Smooth muscle cell (in vitro differentiated cells): Measurements from ENCODE around the gene EXOSC1. TPM values are rescaled to one million over a fixed set of nuclear protein-coding genes. Genes with fewer than 3 reads are reported as not detected.
A peak's percentile ranks its signal among the peaks of the same experiment; 100 is the strongest.
"Not testable (repeated sequence)": the region's sequence is repeated elsewhere in the genome, so short reads cannot be mapped to it uniquely, and the experiment has no call there.

Source experiments
- DNase-seq: peaks from one replicate; lab custom pipeline; 2025; ENCODE audit not compliant: unreplicated experiment; lab: John Stamatoyannopoulos, UW
- H2AFZ ChIP-seq: fragments of 200-600 bp; sonication (generic); 2 replicates; pipeline ENCODE4 v1.6.0; 2016; ENCODE audit warnings: antibody characterized with exemption, low read depth, mild to moderate bottlenecking
- H3F3A ChIP-seq: fragments of 200-600 bp; sonication (generic); 2 replicates; pipeline ENCODE4 v1.6.0; 2017; ENCODE audit warnings: antibody characterized with exemption, low read depth
- H3K27ac ChIP-seq: fragments of 200-600 bp; sonication (generic); 2 replicates; pipeline ENCODE4 v1.5.1; 2016; ENCODE audit warnings: low read depth, mild to moderate bottlenecking
- H3K27me3 ChIP-seq: fragments of 200-600 bp; sonication (generic); 2 replicates; pipeline ENCODE4 v1.6.1; 2016; ENCODE audit warnings: low read depth, mild to moderate bottlenecking
- H3K36me3 ChIP-seq: fragments of 200-600 bp; sonication (generic); 2 replicates; pipeline ENCODE4 v1.5.1; 2016; ENCODE audit warnings: low read depth
- H3K4me1 ChIP-seq: fragments of 200-600 bp; sonication (generic); 2 replicates; pipeline ENCODE4 v1.5.1; 2016; ENCODE audit warnings: low read depth
- H3K4me2 ChIP-seq: fragments of 200-600 bp; sonication (generic); 2 replicates; pipeline ENCODE4 v1.6.0; 2016; ENCODE audit warnings: mild to moderate bottlenecking
- H3K4me3 ChIP-seq: fragments of 200-600 bp; sonication (generic); 2 replicates; pipeline ENCODE4 v1.5.1; 2016; ENCODE audit warnings: mild to moderate bottlenecking
- H3K79me2 ChIP-seq: fragments of 200-600 bp; sonication (generic); 2 replicates; pipeline ENCODE4 v1.6.0; 2016; ENCODE audit warnings: low read depth, mild to moderate bottlenecking
- H3K9ac ChIP-seq: fragments of 200-600 bp; sonication (generic); 2 replicates; pipeline ENCODE4 v1.6.0; 2016; ENCODE audit warnings: low read depth
- H3K9me3 ChIP-seq: fragments of 200-600 bp; sonication (generic); replicated peaks from 2 replicates; pipeline ENCODE4 v1.5.1; 2016; ENCODE audit warnings: low read depth
- H4K20me1 ChIP-seq: fragments of 200-600 bp; sonication (generic); 2 replicates; pipeline ENCODE4 v1.6.0; 2016; ENCODE audit warnings: low read depth
- WGBS: methylation state at CpG from one replicate; pipeline ENCODE4 v1.1.7; 2016; ENCODE audit warnings: low lambda C conversion rate; 5-methylcytosine and 5-hydroxymethylcytosine counted together
- polyA plus RNA-seq: library from polyadenylated mRNA; unstranded; fragments of >200 nt; fragmentation: Nextera tagmentation; extraction: Ambion mirVana; gene quantifications from 2 replicates; pipeline ENCODE4 v1.2.1, GENCODE V29; 2016
- total RNA-seq: library from RNA; depleted of rRNA; stranded (reverse); fragments of >200 nt; gene quantifications from 2 replicates; pipeline ENCODE4 v1.2.3, GENCODE V29; 2014
- TF ChIP-seq, protein P1 (sequence below): fragments of 200-600 bp; sonication (generic); IDR thresholded peaks from 2 replicates; pipeline ENCODE4 v1.5.1; 2017; ENCODE audit warnings: borderline replicate concordance, mild to moderate bottlenecking, antibody characterized with exemption; ENCODE audit not compliant: insufficient read depth, poor library complexity, severe bottlenecking

The EXOSC1 gene
- total and polyA plus RNA-seq, 2 experiments from 2014 or later, result 44.9 to 61.5 TPM

DNA sequence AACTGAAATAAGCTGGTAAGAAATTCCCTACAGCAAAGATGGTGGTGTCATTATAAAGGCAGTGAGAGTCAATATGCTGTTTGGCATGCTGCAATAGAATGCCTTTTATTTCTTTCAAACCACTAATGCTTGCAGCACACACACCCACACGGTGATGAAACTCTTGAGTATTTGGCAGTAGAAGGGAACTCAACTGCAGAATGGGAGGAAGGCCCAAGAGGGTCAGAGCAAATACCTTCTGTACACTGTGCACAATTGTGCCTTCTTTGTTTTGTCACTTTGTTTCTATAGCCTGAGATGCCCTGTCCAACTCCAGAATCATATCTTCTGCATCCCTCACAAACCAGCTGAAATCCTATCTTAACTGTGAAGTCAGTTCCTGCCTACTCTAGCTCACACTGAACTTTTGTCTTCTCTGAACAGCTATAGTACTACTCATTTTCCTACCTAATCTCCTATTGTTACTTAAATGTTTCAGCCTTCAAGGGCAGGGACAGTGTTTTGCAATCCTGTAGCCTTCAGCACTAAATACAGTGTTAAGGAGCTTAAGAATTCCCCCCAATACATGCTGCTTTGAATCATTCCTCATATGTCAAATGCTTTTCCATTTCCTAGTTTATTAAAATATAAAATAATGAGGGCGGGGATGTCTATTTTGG is 30.3 kb upstream of the EXOSC1 start:
- Histone ChIP-seq H2AFZ (no peak overlapping the region), H3F3A (peaks cover 5% of the 10 kb centered on the region), H3K4me1 (no peaks in the 10 kb centered on the region), H3K27me3 (no peaks in the 10 kb centered on the region), H3K36me3 (peaks cover 32% of the 10 kb centered on the region), H3K9ac (no peak overlapping the region), H3K79me2 (peaks cover 17% of the 10 kb centered on the region), H3K4me3 (no peak overlapping the region), H3K9me3 (no peaks in the 10 kb centered on the region), H4K20me1 (peaks cover 18% of the 10 kb centered on the region), H3K4me2 (no peak overlapping the region), H3K27ac (peak overlapping the region; percentile 33)
- no peak for DNase-seq
- TF ChIP-seq, protein P1, sequence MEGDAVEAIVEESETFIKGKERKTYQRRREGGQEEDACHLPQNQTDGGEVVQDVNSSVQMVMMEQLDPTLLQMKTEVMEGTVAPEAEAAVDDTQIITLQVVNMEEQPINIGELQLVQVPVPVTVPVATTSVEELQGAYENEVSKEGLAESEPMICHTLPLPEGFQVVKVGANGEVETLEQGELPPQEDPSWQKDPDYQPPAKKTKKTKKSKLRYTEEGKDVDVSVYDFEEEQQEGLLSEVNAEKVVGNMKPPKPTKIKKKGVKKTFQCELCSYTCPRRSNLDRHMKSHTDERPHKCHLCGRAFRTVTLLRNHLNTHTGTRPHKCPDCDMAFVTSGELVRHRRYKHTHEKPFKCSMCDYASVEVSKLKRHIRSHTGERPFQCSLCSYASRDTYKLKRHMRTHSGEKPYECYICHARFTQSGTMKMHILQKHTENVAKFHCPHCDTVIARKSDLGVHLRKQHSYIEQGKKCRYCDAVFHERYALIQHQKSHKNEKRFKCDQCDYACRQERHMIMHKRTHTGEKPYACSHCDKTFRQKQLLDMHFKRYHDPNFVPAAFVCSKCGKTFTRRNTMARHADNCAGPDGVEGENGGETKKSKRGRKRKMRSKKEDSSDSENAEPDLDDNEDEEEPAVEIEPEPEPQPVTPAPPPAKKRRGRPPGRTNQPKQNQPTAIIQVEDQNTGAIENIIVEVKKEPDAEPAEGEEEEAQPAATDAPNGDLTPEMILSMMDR, result no peak
- 83% methylated on average over 2 of the region's 2 CpGs for WGBS

DNA sequence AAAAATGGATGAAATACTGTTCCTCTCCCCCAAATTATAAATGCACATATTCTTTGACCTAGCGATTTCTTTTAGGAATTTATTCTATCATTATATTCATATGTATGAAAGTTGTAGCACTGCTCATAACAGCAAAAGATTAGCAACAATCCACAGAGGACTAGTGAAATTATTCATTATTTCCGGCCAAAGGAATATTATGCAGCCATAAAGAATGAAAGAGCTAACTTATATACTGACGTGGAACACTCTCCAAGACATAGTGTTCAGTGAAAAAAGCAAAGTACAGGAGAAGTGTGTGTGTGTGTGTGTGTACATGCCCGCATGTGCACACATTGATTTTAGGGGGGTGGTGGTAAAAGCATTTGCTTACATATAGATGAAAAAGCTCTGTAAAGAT is 29.1 kb upstream of the EXOSC1 start:
- Histone ChIP-seq H3K9me3 (no peaks in the 10 kb centered on the region), H3F3A (peaks cover 5% of the 10 kb centered on the region), H3K36me3 (peaks cover 32% of the 10 kb centered on the region), H3K4me3 (no peak overlapping the region), H3K79me2 (peaks cover 12% of the 10 kb centered on the region), H2AFZ (no peak overlapping the region), H3K27ac (no peak overlapping the region), H3K27me3 (no peaks in the 10 kb centered on the region), H3K4me1 (no peaks in the 10 kb centered on the region), H3K4me2 (no peak overlapping the region), H3K9ac (no peak overlapping the region), H4K20me1 (peaks cover 8% of the 10 kb centered on the region)
- DNase-seq, result no peak
- 98% methylated on average over 4 of the region's 4 CpGs for WGBS
- TF ChIP-seq, protein P1, result no peak

DNA sequence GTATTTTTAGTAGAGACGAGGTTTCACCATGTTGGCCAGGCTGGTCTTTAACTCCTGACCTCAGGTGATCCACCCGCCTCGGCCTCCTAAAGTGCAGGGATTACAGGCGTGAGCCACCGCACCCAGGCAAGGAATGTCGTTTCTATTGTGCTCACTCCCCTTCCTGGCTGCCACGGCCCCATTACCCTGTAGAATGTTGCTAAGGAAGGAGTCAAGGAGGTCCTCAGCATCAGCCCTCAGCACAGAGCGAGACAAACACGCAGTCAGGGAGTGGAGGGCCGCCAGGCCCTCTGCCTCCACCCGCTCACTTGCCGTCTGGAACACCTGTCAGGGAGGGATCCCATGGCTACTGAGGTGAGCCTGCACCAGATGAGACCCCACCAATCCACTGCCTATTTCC is 23.0 kb upstream of the EXOSC1 start:
- H3K9me3 ChIP-seq, DNase-seq, H3K4me1 ChIP-seq, H3K27me3 ChIP-seq, H3K9ac ChIP-seq, H2AFZ ChIP-seq, H3K79me2 ChIP-seq, H3K4me3 ChIP-seq, H3K27ac ChIP-seq, H4K20me1 ChIP-seq, H3K4me2 ChIP-seq: not testable (repeated sequence)
- Histone ChIP-seq H3K36me3 (peaks cover 16% of the 10 kb centered on the region), H3F3A (peaks cover 17% of the 10 kb centered on the region)
- WGBS, result 96% methylated on average over 12 of the region's 12 CpGs

DNA sequence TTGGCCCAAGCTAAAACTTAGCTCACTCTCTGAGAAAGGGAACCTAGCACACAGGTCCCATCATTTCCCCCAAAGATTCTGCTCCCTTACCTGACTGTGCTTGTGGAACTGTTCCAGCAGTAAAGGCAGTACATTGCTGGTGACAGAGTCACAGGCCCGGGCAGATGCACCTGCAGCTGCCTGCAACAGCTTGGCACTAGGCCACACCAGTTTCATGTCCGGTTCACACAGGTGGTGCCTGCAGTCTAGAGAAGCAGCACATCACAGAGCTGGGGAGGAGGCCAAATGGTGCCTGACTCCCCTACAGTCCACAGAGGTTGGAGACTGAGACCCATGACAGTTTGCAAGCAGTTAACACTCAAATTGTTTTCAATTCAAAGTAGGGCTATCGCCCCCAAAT is 22.4 kb upstream of the EXOSC1 start:
- peaks cover 11% of the 10 kb centered on the region for H3K36me3 ChIP-seq
- H3K79me2 ChIP-seq, result no peaks in the 10 kb centered on the region
- H2AFZ ChIP-seq, result no peak overlapping the region
- H4K20me1 ChIP-seq, result no peaks in the 10 kb centered on the region
- H3K4me3 ChIP-seq, result no peak overlapping the region
- no peak overlapping the region for H3K4me2 ChIP-seq
- 99% methylated on average over 3 of the region's 3 CpGs for WGBS
- no peaks in the 10 kb centered on the region for H3K27me3 ChIP-seq
- DNase-seq, result no peak
- no peaks in the 10 kb centered on the region for H3K9me3 ChIP-seq
- TF ChIP-seq, protein P1, result no peak
- H3K27ac ChIP-seq, result peak overlapping the region; percentile 58
- H3K9ac ChIP-seq, result no peak overlapping the region
- H3F3A ChIP-seq, result peaks cover 18% of the 10 kb centered on the region
- no peaks in the 10 kb centered on the region for H3K4me1 ChIP-seq
